ENCODE results near the gene TANGO6.
A peak's percentile ranks its signal among the peaks of the same experiment; 100 is the strongest.
"Not testable (repeated sequence)": the region's sequence is repeated elsewhere in the genome, so short reads cannot be mapped to it uniquely, and the experiment has no call there.

The TANGO6 gene

GRCh38 chr16:69118468-69118867 is 275.1 kb downstream of the TANGO6 start:
- no peak for DNase-seq (ENCODE audit: low read depth in 3 of 3)

GRCh38 chr16:69118994-69119393 is 275.7 kb downstream of the TANGO6 start:
- DNase-seq (ENCODE audit: low read depth in 3 of 3), result no peak

- DNase-seq (ENCODE audit: low read depth in 3 of 3), result no peak
Measured at GRCh38 chr16:69119536-69119935, 276.2 kb downstream of the TANGO6 start.

- DNase-seq (ENCODE audit: low read depth in 3 of 3), result no peak
Measured at GRCh38 chr16:69120096-69120664, 276.8 kb downstream of the TANGO6 start.

- DNase-seq (ENCODE audit: low read depth in 3 of 3), result peak; percentile 22 to 43 (median 38)
Measured at GRCh38 chr16:69123910-69124309, 280.6 kb downstream of the TANGO6 start.

GRCh38 chr16:69124406-69124805 is 281.1 kb downstream of the TANGO6 start:
- not testable (repeated sequence) for DNase-seq (ENCODE audit: low read depth in 3 of 3)

- not testable (repeated sequence) for DNase-seq (ENCODE audit: low read depth in 3 of 3)
Measured at GRCh38 chr16:69124961-69125360, 281.6 kb downstream of the TANGO6 start.

GRCh38 chr16:69126221-69126620 is 282.9 kb downstream of the TANGO6 start:
- DNase-seq (ENCODE audit: low read depth in 3 of 3), result no peak

- DNase-seq (ENCODE audit: low read depth in 3 of 3), result not testable (repeated sequence)
Measured at GRCh38 chr16:69126801-69127200, 283.5 kb downstream of the TANGO6 start.

GRCh38 chr16:69127966-69128510 is 284.7 kb downstream of the TANGO6 start:
- DNase-seq (ENCODE audit: low read depth in 3 of 3), result no peak

- no peak for DNase-seq (ENCODE audit: low read depth in 3 of 3)
Measured at GRCh38 chr16:69130461-69130860, 287.1 kb downstream of the TANGO6 start.

- no peak for DNase-seq (ENCODE audit: low read depth in 3 of 3)
Measured at GRCh38 chr16:69131167-69131838, 288.0 kb downstream of the TANGO6 start.

- DNase-seq (ENCODE audit: low read depth in 3 of 3), result peak; percentile 40 to 87 (median 69)
Measured at GRCh38 chr16:69131839-69132423, 288.6 kb downstream of the TANGO6 start.

- DNase-seq (ENCODE audit: low read depth in 3 of 3), result peak; percentile 75 to 87 (median 77)
Measured at GRCh38 chr16:69132424-69133252, 289.3 kb downstream of the TANGO6 start, which contains the start of the genes CHTF8 and UTP4. Gene CHTF8, minus strand, starts transcription at chr16:69132588. Its CDS starts 11,130 bp downstream, at chr16:69121458. Gene UTP4, plus strand, starts transcription at chr16:69132649. Its CDS starts 811 bp downstream, at chr16:69133460.

- DNase-seq (ENCODE audit: low read depth in 3 of 3), result no peak
Measured at GRCh38 chr16:69133373-69133954, 290.1 kb downstream of the TANGO6 start.
